NCI-H146 treated with DMSO at 0.1 percent for 48 hours (cell line): ENCODE data around the gene TRERF1.
"Not testable (repeated sequence)": the region's sequence is repeated elsewhere in the genome, so short reads cannot be mapped to it uniquely, and the experiment has no call there.

ENCODE experiments used
- DNase-seq: peaks from one replicate; lab custom pipeline; 2025; ENCODE audit not compliant: unreplicated experiment; lab: John Stamatoyannopoulos, UW

Gene TRERF1, protein sequence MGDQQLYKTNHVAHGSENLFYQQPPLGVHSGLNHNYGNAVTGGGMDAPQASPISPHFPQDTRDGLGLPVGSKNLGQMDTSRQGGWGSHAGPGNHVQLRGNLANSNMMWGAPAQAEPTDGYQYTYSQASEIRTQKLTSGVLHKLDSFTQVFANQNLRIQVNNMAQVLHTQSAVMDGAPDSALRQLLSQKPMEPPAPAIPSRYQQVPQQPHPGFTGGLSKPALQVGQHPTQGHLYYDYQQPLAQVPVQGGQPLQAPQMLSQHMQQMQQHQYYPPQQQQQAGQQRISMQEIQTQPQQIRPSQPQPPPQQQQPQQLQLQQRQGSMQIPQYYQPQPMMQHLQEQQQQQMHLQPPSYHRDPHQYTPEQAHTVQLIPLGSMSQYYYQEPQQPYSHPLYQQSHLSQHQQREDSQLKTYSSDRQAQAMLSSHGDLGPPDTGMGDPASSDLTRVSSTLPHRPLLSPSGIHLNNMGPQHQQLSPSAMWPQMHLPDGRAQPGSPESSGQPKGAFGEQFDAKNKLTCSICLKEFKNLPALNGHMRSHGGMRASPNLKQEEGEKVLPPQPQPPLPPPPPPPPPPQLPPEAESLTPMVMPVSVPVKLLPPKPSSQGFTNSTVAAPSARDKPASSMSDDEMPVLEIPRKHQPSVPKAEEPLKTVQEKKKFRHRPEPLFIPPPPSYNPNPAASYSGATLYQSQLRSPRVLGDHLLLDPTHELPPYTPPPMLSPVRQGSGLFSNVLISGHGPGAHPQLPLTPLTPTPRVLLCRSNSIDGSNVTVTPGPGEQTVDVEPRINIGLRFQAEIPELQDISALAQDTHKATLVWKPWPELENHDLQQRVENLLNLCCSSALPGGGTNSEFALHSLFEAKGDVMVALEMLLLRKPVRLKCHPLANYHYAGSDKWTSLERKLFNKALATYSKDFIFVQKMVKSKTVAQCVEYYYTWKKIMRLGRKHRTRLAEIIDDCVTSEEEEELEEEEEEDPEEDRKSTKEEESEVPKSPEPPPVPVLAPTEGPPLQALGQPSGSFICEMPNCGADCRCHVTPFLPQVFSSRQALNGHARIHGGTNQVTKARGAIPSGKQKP (N-terminal part only)

DNA sequence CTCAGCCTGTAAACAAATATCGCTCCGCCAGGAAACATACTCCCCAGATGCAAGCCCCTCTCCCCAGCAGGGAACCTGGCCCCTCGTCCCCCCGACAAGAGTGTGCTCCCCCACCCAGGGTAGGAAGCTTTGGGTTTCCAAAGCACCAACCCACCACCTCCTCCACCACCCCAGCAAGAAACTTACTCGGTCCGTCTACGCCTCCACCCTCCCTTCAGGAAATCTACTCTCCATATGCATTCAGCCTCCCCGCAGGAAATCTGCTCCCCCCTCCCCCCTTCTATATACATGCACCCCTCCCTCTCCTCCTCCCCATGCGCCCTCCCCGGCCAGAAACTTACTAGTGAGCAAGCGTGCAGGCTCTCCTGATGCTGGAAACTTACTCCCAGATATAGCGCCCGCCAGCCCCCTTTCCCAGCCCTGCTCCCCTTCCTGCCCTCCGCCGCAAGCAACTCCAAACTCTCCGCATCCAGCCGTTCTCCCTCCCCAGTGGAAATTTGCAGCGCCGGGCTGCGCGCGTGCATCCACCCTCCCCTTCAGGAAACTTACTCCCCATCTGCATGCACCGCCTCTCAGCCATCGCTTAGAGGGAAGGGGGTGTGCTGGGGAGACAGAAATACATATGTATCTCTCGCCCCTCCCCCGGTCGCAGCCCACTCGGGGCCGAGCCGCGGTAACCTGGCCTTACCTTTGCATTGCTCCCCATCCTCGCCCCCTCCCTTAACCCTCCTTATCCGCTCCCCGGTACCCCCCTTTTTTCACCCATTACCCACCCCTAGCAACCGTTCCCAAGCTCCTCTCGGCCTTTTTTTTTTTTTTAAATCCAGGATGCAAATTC lies at the start of gene TRERF1:
Gene TRERF1, minus strand, starts transcription at position 594 of the 838 bp plus-strand sequence. CDS start 182,336 bp downstream, outside the sequence.
- peak; percentile 96 for DNase-seq

DNA sequence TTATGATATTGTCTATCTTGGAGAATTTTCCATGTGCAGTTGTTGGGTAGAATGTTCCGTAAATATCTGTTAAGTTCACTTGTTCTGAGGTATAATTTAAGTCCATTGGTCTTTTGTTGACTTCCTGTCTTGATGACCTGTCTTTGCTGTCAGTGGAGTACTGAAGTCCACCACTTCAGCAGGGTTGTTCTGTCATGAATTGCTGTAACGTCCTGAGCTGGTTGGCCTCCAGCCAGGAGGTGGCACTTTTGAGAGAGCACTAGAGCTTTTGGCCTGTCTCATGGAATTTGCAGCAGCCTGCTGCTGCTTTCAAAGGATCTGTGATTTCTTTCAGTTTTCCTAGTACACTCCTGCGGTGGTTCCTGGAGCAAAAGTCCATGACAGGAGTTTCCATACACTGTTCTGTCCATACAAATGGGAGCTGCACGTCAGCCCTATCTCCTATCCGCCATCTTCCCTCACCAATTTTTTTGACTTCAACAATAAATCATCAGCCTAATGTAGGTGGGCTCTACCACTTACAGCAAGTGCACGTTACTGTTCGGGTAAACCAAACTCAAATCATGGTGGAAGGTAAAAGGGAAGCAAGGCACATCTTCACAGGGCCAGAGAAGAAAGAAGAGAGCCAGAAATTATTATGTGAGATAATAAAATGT lies 46.9 kb upstream of the TRERF1 start:
- no peak for DNase-seq

DNA sequence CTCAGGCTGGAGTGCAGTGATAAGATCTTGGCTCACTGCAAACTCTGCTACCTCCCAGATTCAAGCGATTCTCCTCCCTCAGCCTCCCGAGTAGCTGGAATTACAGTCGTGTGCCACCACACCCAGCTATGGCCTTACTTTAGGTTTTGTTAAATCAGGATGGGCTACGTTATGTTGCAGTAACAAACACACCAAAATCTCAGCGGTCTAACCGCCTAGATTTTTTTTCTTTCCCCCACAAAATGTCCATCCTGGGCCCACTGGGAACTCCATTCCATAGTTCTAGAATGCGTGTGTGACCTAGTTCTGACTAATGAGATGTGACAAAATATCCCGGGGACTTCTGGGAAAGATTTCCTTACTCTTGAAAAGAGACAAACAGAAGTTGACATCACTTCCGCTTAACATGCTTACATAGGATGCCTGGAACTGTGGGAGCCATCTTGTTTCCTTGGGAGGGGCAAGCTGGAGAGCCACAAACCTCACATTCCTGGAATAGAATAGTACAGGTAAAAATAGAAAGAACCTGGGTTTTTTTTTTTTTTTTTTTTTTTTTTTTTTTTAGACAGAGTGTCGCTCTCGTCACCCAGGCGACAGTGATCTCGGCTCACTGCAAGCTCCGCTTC lies 42.3 kb upstream of the TRERF1 start:
- no peak for DNase-seq

DNA sequence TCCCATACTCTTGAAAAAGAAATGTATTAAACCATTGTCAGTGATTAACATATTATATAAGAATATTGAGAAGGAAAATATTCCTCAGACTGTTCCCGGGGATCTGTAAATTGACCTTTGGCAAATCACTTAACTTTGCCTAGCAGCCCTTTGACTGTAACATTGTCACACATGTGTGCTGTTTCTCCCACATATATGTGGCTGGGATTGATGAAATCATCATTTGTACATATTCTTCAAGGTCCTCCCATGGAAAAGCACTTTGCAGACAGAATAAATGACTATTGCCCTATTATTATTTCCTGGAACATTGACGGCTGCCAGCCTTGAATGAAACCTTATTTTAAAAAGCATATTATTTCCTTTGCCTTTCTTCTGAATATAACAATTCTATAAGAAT lies 36.4 kb upstream of the TRERF1 start:
- DNase-seq = no peak

DNA sequence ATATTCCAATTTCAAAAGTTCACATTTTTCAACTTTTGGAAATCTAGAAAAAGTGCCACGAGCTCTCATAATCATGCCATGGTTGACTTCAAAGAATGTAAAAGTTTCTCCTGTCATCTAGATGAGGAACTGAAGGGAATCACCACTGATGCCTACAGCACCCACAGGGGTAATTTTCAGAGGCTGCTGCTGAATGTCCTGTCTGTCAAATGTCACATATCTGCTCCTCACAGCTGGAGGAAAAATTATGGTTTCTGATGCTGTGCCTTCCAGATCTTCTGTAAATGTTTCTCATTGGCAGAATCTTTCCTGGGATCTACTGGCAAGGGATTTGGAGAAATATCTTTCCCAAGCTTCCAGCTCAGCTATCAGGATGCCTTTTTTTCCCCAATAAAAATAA lies 32.5 kb upstream of the TRERF1 start:
- DNase-seq = no peak

DNA sequence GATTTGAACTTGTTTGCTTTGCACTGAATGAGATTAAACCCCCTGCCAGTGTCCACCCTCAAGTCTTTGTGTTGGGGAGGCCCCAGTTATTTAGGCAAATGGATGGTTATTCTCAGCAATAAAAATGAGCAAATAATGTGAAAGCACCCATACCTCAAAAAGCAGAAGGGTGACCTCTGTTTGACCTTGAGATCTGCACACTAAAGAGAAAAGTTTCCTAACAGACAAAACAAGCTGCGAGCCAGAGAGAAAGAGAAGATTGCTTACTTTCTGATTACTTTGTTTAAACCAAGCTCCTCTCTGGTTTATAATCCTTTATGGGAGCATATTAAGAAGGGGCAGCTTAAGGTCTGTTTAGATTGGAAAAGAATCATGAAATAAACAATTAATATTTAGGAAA lies 30.4 kb upstream of the TRERF1 start:
- peak; percentile 73 for DNase-seq

DNA sequence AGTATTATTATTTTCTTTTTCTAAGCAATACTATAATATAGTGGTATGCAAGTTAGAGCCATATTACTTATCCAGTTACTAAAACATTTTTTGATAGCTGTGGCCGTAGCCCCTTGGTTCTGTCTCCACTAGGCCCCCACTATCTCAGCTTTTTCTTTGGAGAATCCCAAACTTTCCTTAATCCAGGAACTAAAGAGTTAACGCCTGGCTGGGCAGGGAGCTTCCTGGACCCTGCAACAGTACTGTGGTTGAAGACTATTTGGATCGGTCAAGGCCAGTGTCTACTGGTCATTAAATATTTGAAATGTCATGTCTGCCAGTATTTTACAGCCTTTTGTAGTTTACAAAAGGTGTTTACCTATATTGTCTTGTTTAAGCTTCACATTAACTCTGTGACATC lies 20.0 kb upstream of the TRERF1 start:
- no peak for DNase-seq

DNA sequence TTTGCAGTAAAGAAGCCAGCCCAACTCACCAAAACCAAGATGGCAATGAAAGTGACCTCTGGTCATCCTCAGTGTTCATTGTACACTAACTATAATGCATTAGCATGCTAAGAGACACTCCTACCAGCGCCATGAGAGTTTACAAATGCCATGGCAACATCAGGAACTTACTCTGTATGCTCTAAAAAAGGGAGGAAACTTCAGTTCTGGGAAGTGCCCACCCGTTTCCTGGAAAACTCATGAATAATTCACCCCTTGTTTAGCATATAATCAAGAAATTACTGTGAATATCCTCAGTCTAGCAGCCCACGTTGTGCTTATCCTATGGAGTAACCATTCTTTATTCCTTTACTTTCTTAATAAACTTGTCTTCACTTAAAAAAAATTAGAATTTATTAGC lies 19.4 kb upstream of the TRERF1 start:
- DNase-seq = no peak

DNA sequence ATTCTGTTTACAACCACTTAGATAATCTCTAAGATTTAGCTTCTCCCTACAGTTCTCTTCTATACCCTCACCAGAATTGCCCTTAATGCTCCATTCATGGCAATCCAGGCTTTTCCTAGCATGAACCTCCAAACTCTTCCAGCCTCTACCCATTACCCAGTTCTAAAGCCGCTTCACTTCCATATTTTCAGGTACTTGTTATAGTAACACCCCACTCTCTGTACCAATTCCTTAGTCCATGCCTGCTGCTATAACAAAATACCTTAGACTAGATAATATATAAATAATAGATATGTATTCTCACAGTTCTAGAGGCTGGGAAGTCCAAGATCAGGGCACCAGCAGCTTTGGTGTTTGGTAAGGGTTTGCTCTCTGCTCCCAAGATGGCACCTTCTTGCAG lies 16.5 kb upstream of the TRERF1 start:
- no peak for DNase-seq

DNA sequence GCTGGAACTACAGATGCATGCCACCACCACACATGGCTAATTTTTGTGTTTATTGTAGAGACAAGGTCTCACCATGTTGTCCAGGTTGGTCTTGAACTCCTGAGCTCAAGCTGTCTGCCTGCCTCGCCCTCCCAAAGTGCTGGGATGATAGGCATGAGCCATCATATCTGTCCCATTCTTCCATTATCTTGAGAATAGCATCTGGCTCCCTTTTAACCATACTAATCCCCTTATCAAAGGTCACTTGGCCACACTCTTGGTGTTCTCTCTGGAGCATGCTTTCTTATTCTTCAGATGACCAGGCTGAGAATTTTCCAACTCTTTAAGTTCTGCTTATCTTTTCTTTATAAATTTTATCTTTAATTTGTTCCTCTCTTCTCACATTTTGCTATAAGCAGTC lies 15.9 kb upstream of the TRERF1 start:
- no peak for DNase-seq

DNA sequence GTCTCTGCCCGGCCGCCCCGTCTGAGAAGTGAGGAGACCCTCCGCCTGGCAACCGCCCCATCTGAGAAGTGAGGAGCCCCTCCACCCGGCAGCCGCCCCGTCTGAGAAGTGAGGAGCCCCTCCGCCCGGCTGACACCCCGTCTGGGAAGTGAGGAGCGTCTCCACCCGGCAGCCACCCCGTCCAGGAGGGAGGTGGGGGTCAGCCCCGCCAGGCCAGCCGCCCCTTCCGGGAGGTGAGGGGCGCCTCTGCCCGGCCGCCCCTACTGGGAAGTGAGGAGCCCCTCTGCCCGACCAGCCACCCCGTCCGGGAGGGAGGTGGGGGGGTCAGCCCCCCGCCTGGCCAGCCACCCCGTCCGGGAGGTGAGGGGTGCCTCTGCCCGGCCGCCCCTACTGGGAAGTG lies 14.7 kb upstream of the TRERF1 start:
- not testable (repeated sequence) for DNase-seq

DNA sequence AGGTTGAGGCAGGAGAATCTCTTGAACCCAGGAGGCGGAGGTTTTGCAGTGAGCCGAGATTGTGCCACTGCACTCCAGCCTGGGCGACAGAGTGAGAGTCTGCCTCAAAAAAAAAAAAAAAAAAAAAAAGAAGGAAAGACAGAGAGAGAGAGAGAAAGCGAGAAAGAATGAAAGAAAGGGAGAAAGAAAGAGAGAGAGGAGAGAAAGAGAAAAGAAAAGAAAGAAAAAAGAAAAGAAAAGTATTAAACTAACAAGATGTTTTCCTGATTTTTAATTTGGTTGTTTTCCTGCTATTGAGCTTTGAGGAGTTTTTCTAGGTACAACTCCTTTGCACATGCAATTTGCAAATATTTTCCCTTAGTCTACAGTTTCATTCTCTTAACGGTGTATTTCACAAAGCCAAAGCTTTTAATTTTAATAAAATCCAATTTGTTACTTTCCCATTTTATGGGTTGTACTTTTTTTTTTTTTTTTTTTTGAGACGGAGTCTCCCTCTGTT lies 10.8 kb upstream of the TRERF1 start:
- no peak for DNase-seq

DNA sequence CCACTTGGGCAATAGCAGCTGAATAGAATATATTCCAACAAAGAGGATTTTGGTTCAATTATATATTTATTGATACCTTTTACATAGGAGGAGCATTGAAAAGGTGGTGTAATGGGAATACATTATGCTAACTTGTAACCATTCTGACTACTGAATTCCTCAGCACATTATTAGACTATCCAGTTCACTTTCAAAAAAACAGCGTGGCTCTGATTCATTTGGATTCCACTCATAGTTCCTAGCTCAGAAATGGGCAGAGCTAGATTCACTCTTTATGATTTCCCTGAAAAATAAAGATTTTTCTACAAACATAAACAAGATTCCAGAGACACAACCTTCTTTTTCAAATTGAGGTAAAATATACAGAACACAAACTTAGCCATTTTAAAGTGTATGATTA lies 9.2 kb upstream of the TRERF1 start:
- no peak for DNase-seq

DNA sequence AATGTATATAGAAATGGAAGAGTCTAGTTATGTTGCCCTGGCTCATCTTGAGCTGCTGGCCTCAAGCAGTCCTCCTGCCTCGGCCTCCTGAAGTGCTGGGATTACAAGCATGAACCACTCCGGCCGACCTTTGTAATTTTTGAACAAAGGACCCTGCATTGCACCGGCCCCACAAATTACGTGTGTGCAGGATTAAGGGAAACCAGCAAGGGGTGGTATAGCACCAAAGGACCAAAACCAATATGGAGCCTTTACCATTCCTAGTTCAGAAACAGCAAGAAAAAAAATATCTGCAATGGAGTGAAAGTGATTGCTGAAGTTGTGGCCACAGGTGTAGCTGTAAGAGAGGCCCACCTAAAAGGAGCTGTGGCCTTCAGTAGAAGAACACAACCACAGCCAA lies 8.2 kb upstream of the TRERF1 start:
- DNase-seq = no peak

DNA sequence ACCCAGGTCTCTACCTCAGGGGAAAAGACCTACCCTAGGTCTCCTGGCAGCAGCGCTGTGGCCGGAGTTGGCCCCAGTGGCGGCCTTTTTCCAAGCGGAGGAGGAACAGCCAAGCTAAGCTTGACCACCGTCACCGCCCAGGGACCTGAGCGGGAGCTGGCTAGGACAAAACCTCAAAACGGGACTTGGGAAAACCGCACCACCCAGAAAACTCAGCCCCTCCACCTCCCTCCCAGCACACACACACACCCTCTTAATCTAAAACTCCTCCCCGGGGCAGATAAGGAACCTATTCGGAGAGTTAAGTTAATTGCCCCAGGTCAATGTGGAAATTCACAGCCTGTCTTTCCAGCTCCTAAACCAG lies 2.7 kb upstream of the TRERF1 start:
- peak; percentile 52 for DNase-seq

DNA sequence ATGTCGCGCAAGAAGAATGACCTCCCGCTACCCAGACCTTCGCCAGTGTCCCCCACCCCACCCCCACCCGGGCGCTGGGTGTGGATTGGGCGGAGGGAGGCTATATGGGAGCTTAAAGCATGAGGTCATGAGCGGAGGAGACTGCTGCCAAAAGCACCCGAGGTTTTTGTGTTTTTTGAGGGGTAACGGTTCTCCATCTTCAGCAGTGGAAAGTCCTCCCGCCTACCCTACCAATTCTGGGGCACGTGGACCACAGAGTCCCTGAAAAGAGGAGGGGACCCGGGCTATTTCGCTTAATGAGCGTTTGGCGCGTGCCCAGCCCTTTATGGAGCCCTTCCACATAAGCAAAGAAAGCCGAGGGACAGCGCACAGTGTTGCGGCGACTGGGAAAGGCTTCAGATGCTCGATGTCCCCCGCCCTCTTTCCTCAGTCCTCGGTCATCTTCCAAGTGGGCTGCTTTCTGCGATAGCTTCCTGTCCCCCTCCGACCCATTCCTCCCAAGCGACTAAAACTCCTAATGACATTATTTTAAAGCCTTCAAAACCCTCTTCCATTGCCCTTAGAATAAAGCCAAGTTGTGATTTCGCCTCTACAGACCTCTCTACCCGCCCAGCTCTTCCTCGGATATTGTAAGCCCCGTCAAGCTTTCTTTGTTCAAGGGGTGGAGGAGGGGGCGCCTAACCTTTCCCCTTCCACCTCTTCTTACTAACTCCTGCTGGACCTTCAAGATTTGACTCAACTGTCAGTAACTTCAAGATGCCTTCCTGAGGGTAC lies 2.1 kb upstream of the TRERF1 start:
- peak; percentile 82 for DNase-seq

DNA sequence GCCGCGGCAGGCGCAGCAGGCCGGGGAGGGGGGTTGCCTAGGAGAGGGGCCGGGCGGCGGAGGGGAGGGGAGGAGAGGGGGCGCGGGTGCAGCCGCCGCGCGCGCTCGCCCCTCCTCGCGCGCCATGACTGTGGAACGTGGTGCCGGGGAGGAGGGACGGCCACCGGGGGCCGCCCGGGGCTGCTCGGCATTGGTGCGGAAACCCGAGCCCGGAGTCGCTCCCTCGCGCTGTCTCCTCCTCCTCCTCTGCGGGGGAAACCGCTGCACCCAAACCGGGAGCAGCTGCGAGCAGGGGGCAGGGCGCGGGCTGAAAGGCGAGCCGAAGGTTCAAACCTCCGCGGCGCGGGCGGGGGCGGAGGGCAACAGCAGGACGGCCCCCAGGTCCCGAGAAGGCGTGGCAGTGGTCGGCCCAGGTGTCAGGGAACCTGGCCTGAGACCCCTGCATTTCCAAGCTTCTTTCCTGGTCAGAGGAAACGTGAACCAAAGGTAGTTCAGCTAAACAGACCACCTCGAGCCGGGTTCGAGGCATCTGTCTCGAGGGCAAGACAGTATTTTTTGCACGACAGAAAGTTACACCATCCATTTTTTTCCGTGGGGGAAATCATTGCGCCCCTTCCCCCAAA lies 1.4 kb upstream of the TRERF1 start:
- DNase-seq = peak; percentile 92

DNA sequence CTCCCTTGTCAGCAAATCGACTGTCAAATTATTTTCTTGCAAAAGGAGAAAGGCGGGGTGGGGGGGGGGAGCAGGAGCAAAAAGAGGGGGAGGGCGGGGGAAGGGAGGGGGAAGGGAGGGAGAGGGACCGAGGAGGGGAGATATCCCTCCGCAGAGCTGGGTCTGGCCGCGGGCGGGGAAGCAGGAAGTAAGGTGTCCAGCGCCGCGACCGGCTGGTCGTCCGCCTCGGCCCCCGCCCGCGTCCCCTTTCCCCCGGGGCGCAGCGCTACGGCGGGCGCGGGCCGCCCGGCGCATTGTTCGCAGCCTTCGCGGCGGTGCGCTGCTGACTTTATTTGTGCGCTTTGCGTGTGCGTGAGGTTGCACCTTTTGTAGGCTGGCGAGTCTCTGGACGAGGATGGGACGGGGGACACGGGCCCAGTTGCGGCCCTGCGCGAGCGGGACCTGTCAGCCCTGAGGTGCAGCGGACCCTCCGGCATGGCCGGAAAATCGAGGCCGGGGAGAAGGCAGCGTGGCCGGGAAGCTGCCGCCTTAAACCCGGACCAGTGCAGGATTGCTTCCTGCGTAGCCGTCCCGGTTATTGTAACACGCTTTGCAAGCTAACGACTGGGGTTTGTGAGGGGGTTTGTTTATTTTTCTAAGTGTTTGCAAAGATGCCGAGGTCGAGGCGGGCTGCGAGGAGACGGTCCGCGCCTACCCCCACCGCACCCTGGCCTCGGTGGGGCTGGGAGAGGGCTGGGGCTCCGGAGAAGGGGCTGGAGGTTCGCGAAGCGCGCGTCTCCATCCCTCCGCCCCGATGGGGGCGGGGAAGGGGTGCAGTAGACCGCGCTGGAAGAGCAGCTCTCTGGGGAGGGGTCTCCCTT lies 675 bp upstream of the TRERF1 start:
- DNase-seq = peak; percentile 96
